ENCODE results near the gene CDK14. TPM values are rescaled to one million over a fixed set of nuclear protein-coding genes. Genes with fewer than 3 reads are reported as not detected.

The CDK14 gene
- total RNA-seq, 2 donors from 2014 or later: 10.8 to 14.6 TPM

DNA sequence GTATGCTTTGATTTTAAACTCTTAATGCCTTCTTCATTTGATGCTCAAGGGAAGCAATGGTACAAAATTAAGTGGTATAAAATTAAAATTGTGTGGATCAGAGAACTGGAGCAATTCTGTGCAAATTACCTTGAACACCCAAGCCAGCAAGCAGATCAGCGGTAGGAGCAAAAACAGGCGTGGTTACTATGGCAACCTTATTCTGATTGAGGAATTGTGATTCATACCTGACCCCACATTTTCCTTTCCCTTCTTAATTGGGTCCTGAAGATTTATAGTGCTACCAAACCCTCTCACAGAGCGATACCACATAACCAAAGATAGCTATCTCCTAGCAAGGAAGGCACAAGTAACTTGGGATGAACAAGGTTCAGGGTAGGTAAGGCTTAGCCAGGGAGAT, 595.6 kb downstream of the CDK14 start:
- Histone ChIP-seq H3K4me3 (no peak overlapping the region), H3K27me3 (replicated peaks; ENCODE audit: insufficient read depth) (no peaks in the 10 kb centered on the region), H3K36me3 (no peaks in the 10 kb centered on the region), H3K9me3 (no peaks in the 10 kb centered on the region), H3K27ac (no peak overlapping the region), H3K4me1 (ENCODE audit: control insufficient read depth in 1 of 2, low read depth in 2 of 2) (no peaks in the 10 kb centered on the region)
- ATAC-seq (ENCODE audit: insufficient number of reproducible peaks, low FRiP score, low read depth) (no peak), DNase-seq (ENCODE audit: low spot score) (no peak)
- TF ChIP-seq, protein P1, sequence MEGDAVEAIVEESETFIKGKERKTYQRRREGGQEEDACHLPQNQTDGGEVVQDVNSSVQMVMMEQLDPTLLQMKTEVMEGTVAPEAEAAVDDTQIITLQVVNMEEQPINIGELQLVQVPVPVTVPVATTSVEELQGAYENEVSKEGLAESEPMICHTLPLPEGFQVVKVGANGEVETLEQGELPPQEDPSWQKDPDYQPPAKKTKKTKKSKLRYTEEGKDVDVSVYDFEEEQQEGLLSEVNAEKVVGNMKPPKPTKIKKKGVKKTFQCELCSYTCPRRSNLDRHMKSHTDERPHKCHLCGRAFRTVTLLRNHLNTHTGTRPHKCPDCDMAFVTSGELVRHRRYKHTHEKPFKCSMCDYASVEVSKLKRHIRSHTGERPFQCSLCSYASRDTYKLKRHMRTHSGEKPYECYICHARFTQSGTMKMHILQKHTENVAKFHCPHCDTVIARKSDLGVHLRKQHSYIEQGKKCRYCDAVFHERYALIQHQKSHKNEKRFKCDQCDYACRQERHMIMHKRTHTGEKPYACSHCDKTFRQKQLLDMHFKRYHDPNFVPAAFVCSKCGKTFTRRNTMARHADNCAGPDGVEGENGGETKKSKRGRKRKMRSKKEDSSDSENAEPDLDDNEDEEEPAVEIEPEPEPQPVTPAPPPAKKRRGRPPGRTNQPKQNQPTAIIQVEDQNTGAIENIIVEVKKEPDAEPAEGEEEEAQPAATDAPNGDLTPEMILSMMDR (IDR thresholded peaks at IDR 0.05): no peak

DNA sequence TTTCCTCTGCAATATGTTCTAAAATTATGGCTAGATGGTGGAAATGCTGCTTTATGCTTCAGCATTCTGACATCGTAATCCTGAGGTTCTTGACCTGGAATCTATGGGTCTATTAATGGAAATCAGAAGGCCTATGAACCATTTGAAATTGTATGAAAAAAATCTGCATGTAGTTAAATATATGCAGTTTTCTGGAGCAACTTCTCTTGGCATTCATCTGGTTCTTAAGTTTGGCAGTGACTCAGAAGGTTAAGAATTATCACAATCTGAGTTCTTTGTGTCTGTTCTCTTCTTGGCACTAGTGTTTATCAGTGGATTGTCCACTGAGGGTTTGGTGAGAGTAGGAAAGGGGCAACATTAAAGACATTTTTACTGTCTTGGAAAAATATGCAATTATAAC, 597.0 kb downstream of the CDK14 start:
- no peaks in the 10 kb centered on the region for H3K27me3 ChIP-seq (replicated peaks; ENCODE audit: insufficient read depth)
- TF ChIP-seq, protein P1 (IDR thresholded peaks at IDR 0.05): no peak
- DNase-seq (ENCODE audit: low spot score): no peak

DNA sequence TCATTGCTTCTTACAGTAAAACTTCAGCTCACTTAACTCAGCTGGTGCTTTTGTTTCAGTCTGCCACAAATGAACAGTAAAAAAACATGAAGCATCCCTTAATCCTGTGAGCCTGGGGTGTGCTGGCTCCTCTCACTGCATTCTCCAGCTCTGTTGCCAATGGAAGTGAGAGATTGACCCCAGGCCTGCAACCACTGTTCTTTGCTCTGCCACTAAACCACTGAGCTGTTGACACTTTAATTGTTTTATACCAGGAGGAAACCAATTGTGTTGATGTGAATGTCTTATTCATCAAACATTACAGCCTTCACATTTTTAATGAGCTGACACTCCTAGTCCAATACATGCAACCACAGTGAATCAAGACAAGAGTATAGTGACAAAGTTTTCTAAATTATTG, 598.7 kb downstream of the CDK14 start:
- Histone ChIP-seq H3K36me3 (no peaks in the 10 kb centered on the region), H3K9me3 (no peaks in the 10 kb centered on the region), H3K4me3 (no peak overlapping the region), H3K4me1 (ENCODE audit: control insufficient read depth in 1 of 2, low read depth in 2 of 2) (no peaks in the 10 kb centered on the region), H3K27me3 (replicated peaks; ENCODE audit: insufficient read depth) (no peaks in the 10 kb centered on the region), H3K27ac (no peak overlapping the region)
- DNase-seq (ENCODE audit: low spot score) (no peak), ATAC-seq (ENCODE audit: insufficient number of reproducible peaks, low FRiP score, low read depth) (no peak)
- TF ChIP-seq, protein P1 (IDR thresholded peaks at IDR 0.05): no peak

More for the DNA sequence above, 597.0 kb downstream of the CDK14 start:
- H3K36me3 ChIP-seq: no peaks in the 10 kb centered on the region
- no peak overlapping the region for H3K4me3 ChIP-seq
- no peaks in the 10 kb centered on the region for H3K4me1 ChIP-seq (ENCODE audit: control insufficient read depth in 1 of 2, low read depth in 2 of 2)
- H3K27ac ChIP-seq: no peak overlapping the region
- ATAC-seq (ENCODE audit: insufficient number of reproducible peaks, low FRiP score, low read depth): no peak
- no peaks in the 10 kb centered on the region for H3K9me3 ChIP-seq

DNA sequence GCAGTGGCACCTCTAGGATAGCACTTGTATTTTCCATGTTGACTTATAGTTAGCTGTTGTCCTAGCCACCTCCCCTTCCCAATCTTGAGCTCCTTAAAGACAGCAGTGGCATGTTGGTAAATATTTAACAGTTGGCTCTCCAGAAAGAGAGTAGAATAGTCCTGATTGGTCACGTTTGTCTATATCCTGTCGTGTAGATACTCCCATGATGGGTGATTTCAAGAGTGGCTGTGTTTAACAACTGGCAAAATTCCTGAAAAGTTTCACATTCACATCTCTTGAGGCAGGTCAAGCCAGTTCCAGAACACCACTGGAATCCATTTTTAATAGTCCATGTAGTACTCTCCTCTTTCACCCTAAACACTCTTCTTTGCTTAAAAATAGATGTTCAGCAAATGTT, 599.9 kb downstream of the CDK14 start:
- DNase-seq (ENCODE audit: low spot score) (no peak), ATAC-seq (ENCODE audit: insufficient number of reproducible peaks, low FRiP score, low read depth) (no peak)
- Histone ChIP-seq H3K27ac (no peak overlapping the region), H3K27me3 (replicated peaks; ENCODE audit: insufficient read depth) (no peaks in the 10 kb centered on the region), H3K36me3 (no peaks in the 10 kb centered on the region), H3K9me3 (no peaks in the 10 kb centered on the region), H3K4me3 (no peak overlapping the region), H3K4me1 (ENCODE audit: control insufficient read depth in 1 of 2, low read depth in 2 of 2) (no peaks in the 10 kb centered on the region)
- TF ChIP-seq, protein P1 (IDR thresholded peaks at IDR 0.05): no peak

DNA sequence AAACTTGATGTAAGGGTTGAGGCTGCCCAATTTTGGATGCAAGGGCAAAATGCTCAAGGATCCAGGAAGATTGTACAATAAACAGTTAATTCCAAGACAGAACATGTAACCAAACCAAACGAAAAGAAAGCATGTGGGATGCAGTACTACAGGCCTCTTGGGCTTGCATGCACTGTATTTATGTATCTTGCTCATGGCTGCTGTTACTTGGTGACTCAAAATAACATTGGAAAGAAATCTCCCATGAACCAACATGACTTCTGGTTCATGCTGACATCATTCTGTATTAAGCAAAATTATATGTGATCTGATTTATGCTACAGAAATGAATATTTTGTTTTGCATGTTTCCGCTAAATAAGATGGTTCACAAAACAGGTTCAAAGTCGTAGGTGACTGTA, 602.2 kb downstream of the CDK14 start:
- no peak for ATAC-seq (ENCODE audit: insufficient number of reproducible peaks, low FRiP score, low read depth)
- TF ChIP-seq, protein P1 (IDR thresholded peaks at IDR 0.05): no peak
- no peaks in the 10 kb centered on the region for H3K9me3 ChIP-seq
- H3K4me1 ChIP-seq (ENCODE audit: control insufficient read depth in 1 of 2, low read depth in 2 of 2): no peaks in the 10 kb centered on the region
- no peaks in the 10 kb centered on the region for H3K36me3 ChIP-seq
- DNase-seq (ENCODE audit: low spot score): no peak
- no peak overlapping the region for H3K27ac ChIP-seq
- H3K4me3 ChIP-seq: no peak overlapping the region
- no peaks in the 10 kb centered on the region for H3K27me3 ChIP-seq (replicated peaks; ENCODE audit: insufficient read depth)

All from thoracic aorta (tissue), 2 donors.